GM18861 (cell line): Measurements from ENCODE around the gene NBEA.
A peak's percentile ranks its signal among the peaks of the same experiment; 100 is the strongest.

Source experiments
- ATAC-seq: cut with Tn5 transposase; IDR thresholded peaks from one replicate; pipeline ENCODE4 v1.9.1; 2021; ENCODE audit not compliant: unreplicated experiment

The NBEA gene

GRCh38 chr13:35498231-35498630 is 556.2 kb downstream of the NBEA start:
- ATAC-seq: no peak

- ATAC-seq: no peak
Measured at GRCh38 chr13:35499196-35499662, 557.2 kb downstream of the NBEA start.

- ATAC-seq: no peak
Measured at GRCh38 chr13:35499676-35500075, 557.6 kb downstream of the NBEA start.

- no peak for ATAC-seq
Measured at GRCh38 chr13:35500144-35500543, 558.1 kb downstream of the NBEA start.

GRCh38 chr13:35501661-35502235 is 559.7 kb downstream of the NBEA start:
- no peak for ATAC-seq

GRCh38 chr13:35502456-35502855 is 560.4 kb downstream of the NBEA start:
- no peak for ATAC-seq

GRCh38 chr13:35512271-35512920 is 570.3 kb downstream of the NBEA start:
- no peak for ATAC-seq

- no peak for ATAC-seq
Measured at GRCh38 chr13:35514061-35514477, 572.0 kb downstream of the NBEA start.

- ATAC-seq: no peak
Measured at GRCh38 chr13:35514801-35515502, 572.9 kb downstream of the NBEA start.

GRCh38 chr13:35518337-35518946 is 576.4 kb downstream of the NBEA start:
- no peak for ATAC-seq

GRCh38 chr13:35524171-35524570 is 582.1 kb downstream of the NBEA start:
- no peak for ATAC-seq

GRCh38 chr13:35526577-35526976 is 584.5 kb downstream of the NBEA start:
- ATAC-seq: no peak

- ATAC-seq: no peak
Measured at GRCh38 chr13:35527451-35527850, 585.4 kb downstream of the NBEA start.

GRCh38 chr13:35530147-35530546 is 588.1 kb downstream of the NBEA start:
- no peak for ATAC-seq

GRCh38 chr13:35530581-35530980 is 588.5 kb downstream of the NBEA start:
- no peak for ATAC-seq

- no peak for ATAC-seq
Measured at GRCh38 chr13:35531526-35531925, 589.5 kb downstream of the NBEA start.

- no peak for ATAC-seq
Measured at GRCh38 chr13:35534343-35534742, 592.3 kb downstream of the NBEA start.

- ATAC-seq: no peak
Measured at GRCh38 chr13:35548790-35549189, 606.7 kb downstream of the NBEA start.

GRCh38 chr13:35549481-35549880 is 607.4 kb downstream of the NBEA start:
- peak; percentile 94 for ATAC-seq

GRCh38 chr13:35552172-35552844 is 610.2 kb downstream of the NBEA start:
- no peak for ATAC-seq

- ATAC-seq: no peak
Measured at GRCh38 chr13:35554972-35555623, 613.0 kb downstream of the NBEA start.
